H9 (cell line): ENCODE data around the gene FAM240A. TPM values are rescaled to one million over a fixed set of nuclear protein-coding genes. Genes with fewer than 3 reads are reported as not detected.
"Not testable (repeated sequence)": the region's sequence is repeated elsewhere in the genome, so short reads cannot be mapped to it uniquely, and the experiment has no call there.

Source experiments
- DNase-seq: peaks from one replicate; pipeline ENCODE4 v3.0.0-alpha.2; 2017
- H2AFZ ChIP-seq: one replicate; pipeline ENCODE4 v1.6.1; 2013; ENCODE audit warnings: mild to moderate bottlenecking, low read length, control low read depth, moderate library complexity
- H2AK5ac ChIP-seq: 2 replicates; pipeline ENCODE4 v1.6.1; 2013; ENCODE audit warnings: low read length, control low read depth, mixed read lengths; ENCODE audit not compliant: insufficient read length
- H2BK120ac ChIP-seq: one replicate; pipeline ENCODE4 v1.6.1; 2013; ENCODE audit warnings: low read depth, mild to moderate bottlenecking, low read length, control low read depth, inconsistent platforms; ENCODE audit not compliant: poor library complexity, severe bottlenecking
- H2BK12ac ChIP-seq: 2 replicates; pipeline ENCODE4 v1.6.1; 2013; ENCODE audit warnings: low read length, control low read depth, mixed read lengths, low read depth; ENCODE audit not compliant: insufficient read length
- H2BK15ac ChIP-seq: 2 replicates; pipeline ENCODE4 v1.6.1; 2013; ENCODE audit warnings: low read depth, low read length, control low read depth
- H2BK20ac ChIP-seq: one replicate; pipeline ENCODE4 v1.6.1; 2013; ENCODE audit warnings: low read depth, mild to moderate bottlenecking, low read length, control low read depth, inconsistent platforms; ENCODE audit not compliant: poor library complexity, severe bottlenecking
- H2BK5ac ChIP-seq: 2 replicates; pipeline ENCODE4 v1.6.1; 2013; ENCODE audit warnings: low read length, control low read depth, mixed read lengths; ENCODE audit not compliant: insufficient read length
- H3K14ac ChIP-seq: 2 replicates; pipeline ENCODE4 v1.6.1; 2013; ENCODE audit warnings: low read length, control low read depth; ENCODE audit not compliant: insufficient read depth
- H3K18ac ChIP-seq: 2 replicates; pipeline ENCODE4 v1.6.1; 2013; ENCODE audit warnings: low read depth, mild to moderate bottlenecking, mixed read lengths, low read length, control low read depth; ENCODE audit not compliant: insufficient read length
- H3K23ac ChIP-seq: 2 replicates; pipeline ENCODE4 v1.6.1; 2013; ENCODE audit warnings: low read length, control low read depth, mixed read lengths, low read depth; ENCODE audit not compliant: insufficient read length
- H3K23me2 ChIP-seq: 2 replicates; pipeline ENCODE4 v1.6.1; 2013; ENCODE audit warnings: low read depth, mild to moderate bottlenecking, mixed read lengths, low read length, control low read depth; ENCODE audit not compliant: insufficient read length, poor library complexity, severe bottlenecking
- H3K27ac ChIP-seq: 2 replicates; pipeline ENCODE4 v1.5.1; 2013; ENCODE audit warnings: low read length, control low read depth, mixed read lengths, low read depth; ENCODE audit not compliant: insufficient read length
- H3K27me3 ChIP-seq: 2 replicates; pipeline ENCODE4 v1.6.1; 2013; ENCODE audit warnings: low read length, control low read depth, inconsistent platforms; ENCODE audit not compliant: insufficient read depth
- H3K4ac ChIP-seq: 2 replicates; pipeline ENCODE4 v1.6.1; 2013; ENCODE audit warnings: low read depth, mild to moderate bottlenecking, control low read depth, inconsistent platforms, low read length, moderate library complexity
- H3K4me1 ChIP-seq: 2 replicates; pipeline ENCODE4 v1.6.1; 2013; ENCODE audit warnings: low read length, control low read depth, inconsistent platforms; ENCODE audit not compliant: insufficient read depth
- H3K4me2 ChIP-seq: 2 replicates; pipeline ENCODE4 v1.6.1; 2013; ENCODE audit warnings: low read length, control low read depth, mixed read lengths; ENCODE audit not compliant: insufficient read length, insufficient read depth
- H3K56ac ChIP-seq: 2 replicates; pipeline ENCODE4 v1.6.1; 2013; ENCODE audit warnings: low read depth, mild to moderate bottlenecking, mixed read lengths, low read length, control low read depth; ENCODE audit not compliant: insufficient read length
- H3K79me1 ChIP-seq: 2 replicates; pipeline ENCODE4 v1.6.1; 2013; ENCODE audit warnings: low read depth, mild to moderate bottlenecking, moderate library complexity, low read length, control low read depth, inconsistent platforms; ENCODE audit not compliant: insufficient read depth, poor library complexity, severe bottlenecking
- H3K79me2 ChIP-seq: 2 replicates; pipeline ENCODE4 v1.6.1; 2013; ENCODE audit warnings: low read length, control low read depth, inconsistent platforms; ENCODE audit not compliant: insufficient read depth
- H3K9ac ChIP-seq: 2 replicates; pipeline ENCODE4 v1.6.1; 2013; ENCODE audit warnings: low read length, control low read depth, mixed read lengths; ENCODE audit not compliant: insufficient read length; ENCODE audit errors: extremely low read depth
- H3K9me3 ChIP-seq: one replicate; pipeline ENCODE4 v1.6.1; 2013; ENCODE audit warnings: low read depth, low read length, inconsistent platforms; ENCODE audit not compliant: control insufficient read depth
- H3T11ph ChIP-seq: one replicate; pipeline ENCODE4 v1.6.1; 2013; ENCODE audit warnings: mild to moderate bottlenecking, low read length, control low read depth, inconsistent platforms
- H4K20me1 ChIP-seq: one replicate; pipeline ENCODE4 v1.6.1; 2013; ENCODE audit not compliant: control insufficient read depth, insufficient read length, insufficient read depth
- H4K5ac ChIP-seq: 2 replicates; pipeline ENCODE4 v1.6.1; 2013; ENCODE audit warnings: low read depth, mild to moderate bottlenecking, mixed read lengths, low read length, control low read depth; ENCODE audit not compliant: insufficient read length
- H4K8ac ChIP-seq: replicated peaks from 2 replicates; pipeline ENCODE4 v1.6.1; 2013; ENCODE audit warnings: low read length, control low read depth, mixed read lengths, low read depth; ENCODE audit not compliant: insufficient read length
- H4K91ac ChIP-seq: 2 replicates; pipeline ENCODE4 v1.6.1; 2013; ENCODE audit warnings: low read depth, mild to moderate bottlenecking, moderate library complexity, mixed read lengths, low read length, control low read depth; ENCODE audit not compliant: insufficient read length
- H3K27ac Mint-ChIP-seq, 3 experiments: 2 replicates in 2 of 3; 3 replicates in 1 of 3; pipeline ENCODE4 v1.8.0; 2020 to 2021; ENCODE audit warnings: mixed read lengths in 3 of 3, mild to moderate bottlenecking in 1 of 3, moderate library complexity in 1 of 3
- H3K27me3 Mint-ChIP-seq: 2 replicates; pipeline ENCODE4 v1.8.0; 2021; ENCODE audit warnings: low read depth, mild to moderate bottlenecking, moderate library complexity, mixed read lengths
- H3K36me3 Mint-ChIP-seq, 3 experiments: 2 replicates in 2 of 3; 3 replicates in 1 of 3; pipeline ENCODE4 v1.8.0; 2020 to 2021; ENCODE audit warnings: low read depth in 3 of 3, mixed read lengths in 3 of 3; ENCODE audit not compliant: insufficient read depth in 1 of 3
- H3K4me1 Mint-ChIP-seq, 2 experiments: 2 replicates each; pipeline ENCODE4 v1.8.0; 2020; ENCODE audit warnings: mixed read lengths in 2 of 2
- H3K4me3 Mint-ChIP-seq, 2 experiments: 2 replicates in 1 of 2; 3 replicates in 1 of 2; pipeline ENCODE4 v1.8.0; 2020 to 2021; ENCODE audit warnings: mild to moderate bottlenecking in 2 of 2, mixed read lengths in 2 of 2, moderate library complexity in 1 of 2
- H3K9me3 Mint-ChIP-seq, 2 experiments: 2 replicates in 1 of 2; 3 replicates in 1 of 2; pipeline ENCODE4 v1.8.0; 2020; ENCODE audit warnings: mild to moderate bottlenecking in 2 of 2, mixed read lengths in 2 of 2, moderate library complexity in 1 of 2
- CTCF ChIP-seq: fragments of 200-600 bp; sonication (generic); conservative IDR thresholded peaks from 3 replicates; pipeline ENCODE4 v1.8.0; 2021; ENCODE audit warnings: antibody characterized with exemption, mild to moderate bottlenecking
- WGBS: extraction: QIAGEN DNeasy Blood & Tissue Kit; methylation state at CpG from one replicate; pipeline ENCODE4 v1.1.7; 2013; ENCODE audit warnings: missing lambda C conversion rate, low lambda C conversion rate, mixed read lengths; ENCODE audit not compliant: insufficient read length; ENCODE audit errors: extremely low coverage; 5-methylcytosine and 5-hydroxymethylcytosine counted together
- total RNA-seq: library from RNA; stranded (reverse); gene quantifications from 2 replicates; pipeline ENCODE4 v1.2.1, GENCODE V29; 2021

The FAM240A gene
- total RNA-seq, 1 experiment from 2014 or later: 0.11 TPM

- H3K79me2 ChIP-seq: peaks cover 23% of the 10 kb centered on the region; the same call in 1 of the 2 replicates
- no peaks in the 10 kb centered on the region for H3K9me3 ChIP-seq
- DNase-seq: peak; percentile 90
- no peak overlapping the region for H3K56ac ChIP-seq
- H2BK120ac ChIP-seq: no peak overlapping the region
- H3K14ac ChIP-seq: peak overlapping the region; percentile 49
- H2AK5ac ChIP-seq: no peak overlapping the region
- H3K18ac ChIP-seq: peak overlapping the region; percentile 85
- Mint-ChIP-seq H3K27me3 (no peaks in the 10 kb centered on the region), H3K4me3 (peak overlapping the region; percentile 90 to 92), H3K27ac (peak overlapping the region; percentile 98 to 99 (median 99)), H3K4me1 (peaks cover 60 to 84% of the 10 kb centered on the region in 2 experiments), H3K36me3 (peaks cover 34 to 41% (median 35%) of the 10 kb centered on the region in 3 experiments), H3K9me3 (no peaks in the 10 kb centered on the region; a peak in 1 of 5 replicates)
- peak overlapping the region; percentile 84 for H3K4me2 ChIP-seq
- H3K4ac ChIP-seq: no peak overlapping the region
- no peak overlapping the region for H2AFZ ChIP-seq
- peaks cover 6% of the 10 kb centered on the region for H3K79me1 ChIP-seq
- no peak overlapping the region for H4K8ac ChIP-seq
- H3K4me1 ChIP-seq: peaks cover 14% of the 10 kb centered on the region
- no CpG with 5 or more reads among the region's 21 CpGs for WGBS
- no peak overlapping the region for H3T11ph ChIP-seq
- H2BK5ac ChIP-seq: no peak overlapping the region
- H3K27me3 ChIP-seq: no peaks in the 10 kb centered on the region
- no peak overlapping the region for H2BK20ac ChIP-seq
- no peak overlapping the region for H2BK15ac ChIP-seq
- peak overlapping the region; percentile 53 for H3K9ac ChIP-seq
- H4K20me1 ChIP-seq: no peaks in the 10 kb centered on the region
- H4K5ac ChIP-seq: no peak overlapping the region
- H3K23me2 ChIP-seq: peaks cover 27% of the 10 kb centered on the region
- no peak overlapping the region for H4K91ac ChIP-seq
- no peak overlapping the region for H2BK12ac ChIP-seq
- TF ChIP-seq CTCF: no peak
- H3K23ac ChIP-seq: no peak overlapping the region
- peak overlapping the region; percentile 96 for H3K27ac ChIP-seq
Observed at GRCh38 chr3:46576879-46577278, 35.4 kb upstream of the FAM240A start.

- no CpG with 5 or more reads among the region's 18 CpGs for WGBS
- not testable (repeated sequence) for H3K4ac ChIP-seq, H3K18ac ChIP-seq, H2BK5ac ChIP-seq, H3T11ph ChIP-seq, H2BK20ac ChIP-seq, H2AFZ ChIP-seq, H3K56ac ChIP-seq, H3K9me3 Mint-ChIP-seq, DNase-seq, H4K20me1 ChIP-seq, H3K23ac ChIP-seq, H3K27me3 Mint-ChIP-seq, H3K27me3 ChIP-seq, H4K5ac ChIP-seq, H2BK120ac ChIP-seq, H4K91ac ChIP-seq, H3K14ac ChIP-seq, H4K8ac ChIP-seq, H2AK5ac ChIP-seq, H3K9me3 ChIP-seq, H2BK15ac ChIP-seq, H3K79me1 ChIP-seq, H2BK12ac ChIP-seq
- peaks cover 14% of the 10 kb centered on the region for H3K4me1 ChIP-seq
- Mint-ChIP-seq H3K4me1 (peaks cover 63 to 86% of the 10 kb centered on the region in 2 experiments), H3K27ac (peak overlapping the region; percentile 98 to 99 (median 99); a peak in 6 of 7 replicates), H3K36me3 (peaks cover 42 to 49% (median 44%) of the 10 kb centered on the region in 3 experiments), H3K4me3 (peak overlapping the region; percentile 90 to 92)
- peak overlapping the region; percentile 93 for H3K27ac ChIP-seq
- peaks cover 27% of the 10 kb centered on the region for H3K23me2 ChIP-seq
- peak overlapping the region; percentile 84 for H3K4me2 ChIP-seq
- peak overlapping the region; percentile 99 for H3K9ac ChIP-seq
- H3K79me2 ChIP-seq: peaks cover 23% of the 10 kb centered on the region; the same call in 1 of the 2 replicates
Observed at GRCh38 chr3:46577580-46578249, 34.6 kb upstream of the FAM240A start.
